Progenitor cell of endocrine pancreas (in vitro differentiated cells): ENCODE results near the gene PAQR5. TPM values are rescaled to one million over a fixed set of nuclear protein-coding genes. Genes with fewer than 3 reads are reported as not detected.

Experiments used
- DNase-seq: peaks from one replicate; pipeline ENCODE4 v3.0.0; 2021; ENCODE audit warnings: low spot score; ENCODE audit not compliant: unreplicated experiment
- H3K27ac Mint-ChIP-seq: 2 replicates; pipeline ENCODE4 v1.8.0; 2021; ENCODE audit warnings: mild to moderate bottlenecking, moderate library complexity, mixed read lengths
- H3K27me3 Mint-ChIP-seq: 2 replicates; pipeline ENCODE4 v1.8.0; 2021; ENCODE audit warnings: mixed read lengths
- H3K36me3 Mint-ChIP-seq: 2 replicates; pipeline ENCODE4 v1.8.0; 2022; ENCODE audit warnings: mixed read lengths; ENCODE audit not compliant: insufficient read depth
- H3K4me1 Mint-ChIP-seq: 2 replicates; pipeline ENCODE4 v1.8.0; 2021; ENCODE audit warnings: low read depth, mixed read lengths
- H3K4me3 Mint-ChIP-seq: 2 replicates; pipeline ENCODE4 v1.8.0; 2021; ENCODE audit warnings: low read depth, mild to moderate bottlenecking, moderate library complexity, mixed read lengths
- H3K9me3 Mint-ChIP-seq: 2 replicates; pipeline ENCODE4 v1.8.0; 2021; ENCODE audit warnings: low read depth, mixed read lengths
- total RNA-seq: library from RNA; stranded (reverse); gene quantifications from 2 replicates; pipeline ENCODE4 v1.2.1, GENCODE V29; 2021
- TF ChIP-seq, protein P1 (sequence below): fragments of 200-600 bp; sonication (generic); IDR thresholded peaks from one replicate; pipeline ENCODE4 v1.5.0; 2021; ENCODE audit warnings: antibody characterized with exemption, mild to moderate bottlenecking; ENCODE audit not compliant: unreplicated experiment

The PAQR5 gene
- total RNA-seq, 1 donor from 2014 or later, result 14.6 TPM

GRCh38 chr15:69272891-69273290 lies 25.8 kb upstream of the PAQR5 start:
- DNase-seq, result no peak
- no peak overlapping the region for H3K27ac Mint-ChIP-seq
- H3K27me3 Mint-ChIP-seq, result peaks cover 4% of the 10 kb centered on the region
- H3K9me3 Mint-ChIP-seq, result no peaks in the 10 kb centered on the region
- peaks cover 6% of the 10 kb centered on the region for H3K4me1 Mint-ChIP-seq
- H3K4me3 Mint-ChIP-seq, result no peak overlapping the region
- TF ChIP-seq, protein P1, sequence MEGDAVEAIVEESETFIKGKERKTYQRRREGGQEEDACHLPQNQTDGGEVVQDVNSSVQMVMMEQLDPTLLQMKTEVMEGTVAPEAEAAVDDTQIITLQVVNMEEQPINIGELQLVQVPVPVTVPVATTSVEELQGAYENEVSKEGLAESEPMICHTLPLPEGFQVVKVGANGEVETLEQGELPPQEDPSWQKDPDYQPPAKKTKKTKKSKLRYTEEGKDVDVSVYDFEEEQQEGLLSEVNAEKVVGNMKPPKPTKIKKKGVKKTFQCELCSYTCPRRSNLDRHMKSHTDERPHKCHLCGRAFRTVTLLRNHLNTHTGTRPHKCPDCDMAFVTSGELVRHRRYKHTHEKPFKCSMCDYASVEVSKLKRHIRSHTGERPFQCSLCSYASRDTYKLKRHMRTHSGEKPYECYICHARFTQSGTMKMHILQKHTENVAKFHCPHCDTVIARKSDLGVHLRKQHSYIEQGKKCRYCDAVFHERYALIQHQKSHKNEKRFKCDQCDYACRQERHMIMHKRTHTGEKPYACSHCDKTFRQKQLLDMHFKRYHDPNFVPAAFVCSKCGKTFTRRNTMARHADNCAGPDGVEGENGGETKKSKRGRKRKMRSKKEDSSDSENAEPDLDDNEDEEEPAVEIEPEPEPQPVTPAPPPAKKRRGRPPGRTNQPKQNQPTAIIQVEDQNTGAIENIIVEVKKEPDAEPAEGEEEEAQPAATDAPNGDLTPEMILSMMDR, result no peak
- H3K36me3 Mint-ChIP-seq, result no peaks in the 10 kb centered on the region

- no peak overlapping the region for H3K27ac Mint-ChIP-seq
- H3K9me3 Mint-ChIP-seq, result no peaks in the 10 kb centered on the region
- no peaks in the 10 kb centered on the region for H3K36me3 Mint-ChIP-seq
- H3K4me3 Mint-ChIP-seq, result no peak overlapping the region
- no peak for DNase-seq
- TF ChIP-seq, protein P1, result no peak
- H3K27me3 Mint-ChIP-seq, result peaks cover 4% of the 10 kb centered on the region
- H3K4me1 Mint-ChIP-seq, result peaks cover 6% of the 10 kb centered on the region
These were observed 23.5 kb upstream of the PAQR5 start for GRCh38 chr15:69275074-69275670.

- H3K27me3 Mint-ChIP-seq, result peaks cover 9% of the 10 kb centered on the region
- H3K4me3 Mint-ChIP-seq, result no peak overlapping the region
- H3K36me3 Mint-ChIP-seq, result no peaks in the 10 kb centered on the region
- DNase-seq, result no peak
- H3K9me3 Mint-ChIP-seq, result no peaks in the 10 kb centered on the region
- no peak overlapping the region for H3K27ac Mint-ChIP-seq
- peaks cover 6% of the 10 kb centered on the region for H3K4me1 Mint-ChIP-seq
- TF ChIP-seq, protein P1, result no peak
These were observed 22.7 kb upstream of the PAQR5 start for GRCh38 chr15:69275933-69276560.

GRCh38 chr15:69277316-69277715 lies 21.4 kb upstream of the PAQR5 start:
- H3K9me3 Mint-ChIP-seq, result no peaks in the 10 kb centered on the region
- TF ChIP-seq, protein P1, result no peak
- DNase-seq, result no peak
- H3K4me3 Mint-ChIP-seq, result no peak overlapping the region
- H3K27ac Mint-ChIP-seq, result no peak overlapping the region
- H3K4me1 Mint-ChIP-seq, result peaks cover 6% of the 10 kb centered on the region
- no peaks in the 10 kb centered on the region for H3K36me3 Mint-ChIP-seq
- H3K27me3 Mint-ChIP-seq, result peaks cover 14% of the 10 kb centered on the region

DNA sequence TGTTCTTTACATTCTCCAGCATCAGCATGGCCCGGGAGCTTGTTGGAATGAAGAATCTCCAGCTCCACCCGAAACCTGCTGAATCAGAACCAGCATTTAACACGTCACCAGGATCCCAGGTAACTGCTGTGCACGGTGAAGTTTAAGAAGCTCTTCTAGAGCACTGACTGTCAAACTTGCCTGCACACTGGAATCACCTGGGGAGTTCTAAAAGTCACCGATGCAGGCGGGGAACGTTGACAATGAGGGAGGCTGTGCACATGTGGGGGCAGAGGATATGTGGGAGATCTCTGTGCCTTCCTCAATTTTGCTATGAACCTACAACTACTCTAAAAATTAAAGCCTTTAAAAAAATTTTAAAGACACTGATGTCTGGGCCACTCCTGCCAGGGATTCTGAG lies 19.1 kb upstream of the PAQR5 start:
- Mint-ChIP-seq H3K27ac (no peak overlapping the region), H3K4me3 (no peak overlapping the region), H3K36me3 (no peaks in the 10 kb centered on the region), H3K9me3 (no peaks in the 10 kb centered on the region), H3K4me1 (peaks cover 6% of the 10 kb centered on the region), H3K27me3 (peaks cover 14% of the 10 kb centered on the region)
- DNase-seq, result no peak
- TF ChIP-seq, protein P1, result no peak
